ENCODE data around the gene ERGIC1.

The ERGIC1 gene

DNA sequence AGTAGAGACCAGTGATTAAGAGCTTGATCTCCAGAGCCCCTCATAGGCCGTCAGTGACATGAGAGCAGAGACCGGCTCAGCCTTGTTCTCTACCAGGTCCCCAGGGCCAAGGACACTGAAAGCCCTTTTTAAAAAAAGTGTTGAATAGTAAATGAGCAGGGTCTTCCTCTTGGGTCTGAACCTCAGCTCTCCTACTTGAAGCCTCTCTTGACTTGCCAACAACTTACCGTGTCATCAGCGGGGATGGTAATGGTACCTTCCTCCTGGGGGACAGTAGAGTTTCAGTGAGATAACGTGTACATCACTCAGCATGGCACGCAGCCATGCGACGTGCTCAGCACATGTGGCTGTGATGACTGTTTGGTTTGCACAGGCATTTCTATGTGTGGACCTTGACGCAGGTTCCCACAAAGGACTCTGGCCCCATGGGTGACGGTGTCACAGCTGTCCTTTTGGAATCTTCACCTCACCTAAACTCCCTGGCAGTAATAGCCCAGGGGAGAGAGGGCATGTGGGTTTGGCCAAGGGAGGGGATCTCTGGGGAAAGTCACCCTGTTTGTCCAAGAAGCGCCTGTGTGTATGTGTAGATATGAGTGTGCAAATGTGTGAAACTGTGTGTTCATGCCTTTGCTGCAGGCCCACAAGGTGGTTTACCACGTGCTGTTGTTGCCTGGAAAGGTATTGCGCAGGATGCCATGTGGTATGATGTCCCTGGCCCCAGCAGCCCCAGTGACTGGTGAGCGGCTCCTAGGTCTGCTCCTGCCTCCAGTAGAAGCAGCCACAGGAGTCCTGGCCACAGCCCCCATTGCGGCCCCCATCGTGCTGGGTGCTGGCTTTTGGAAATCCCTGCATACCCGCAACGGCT, 18.7 kb downstream of the ERGIC1 start:
- Histone ChIP-seq H3K27me3 (ENCODE audit: control insufficient read depth, low read length) (no peaks in the 10 kb centered on the region), H3F3A (ENCODE audit: control insufficient read depth, insufficient read depth) (no peaks in the 10 kb centered on the region), H3K4me2 (ENCODE audit: low read length) (no peak overlapping the region), H3K79me2 (ENCODE audit: control insufficient read depth, low read length) (peaks cover 53% of the 10 kb centered on the region), H4K20me1 (ENCODE audit: control insufficient read depth, insufficient read depth, low read depth, low read length) (peaks cover 5% of the 10 kb centered on the region; the same call in 1 of the 2 replicates), H3K9me2 (replicated peaks; ENCODE audit: control insufficient read depth, low read length) (no peaks in the 10 kb centered on the region), H3K4me3 (ENCODE audit: low read length) (no peak overlapping the region), H3K36me3 (ENCODE audit: control insufficient read depth, low read length) (no peaks in the 10 kb centered on the region), H3K4me1 (ENCODE audit: control insufficient read depth, low read length) (peaks cover 26% of the 10 kb centered on the region), H3K9me3 (ENCODE audit: control insufficient read depth, insufficient read depth, low read length) (no peaks in the 10 kb centered on the region), H3K27ac (ENCODE audit: low read depth, low read length) (no peak overlapping the region)
- TF ChIP-seq, protein P1, sequence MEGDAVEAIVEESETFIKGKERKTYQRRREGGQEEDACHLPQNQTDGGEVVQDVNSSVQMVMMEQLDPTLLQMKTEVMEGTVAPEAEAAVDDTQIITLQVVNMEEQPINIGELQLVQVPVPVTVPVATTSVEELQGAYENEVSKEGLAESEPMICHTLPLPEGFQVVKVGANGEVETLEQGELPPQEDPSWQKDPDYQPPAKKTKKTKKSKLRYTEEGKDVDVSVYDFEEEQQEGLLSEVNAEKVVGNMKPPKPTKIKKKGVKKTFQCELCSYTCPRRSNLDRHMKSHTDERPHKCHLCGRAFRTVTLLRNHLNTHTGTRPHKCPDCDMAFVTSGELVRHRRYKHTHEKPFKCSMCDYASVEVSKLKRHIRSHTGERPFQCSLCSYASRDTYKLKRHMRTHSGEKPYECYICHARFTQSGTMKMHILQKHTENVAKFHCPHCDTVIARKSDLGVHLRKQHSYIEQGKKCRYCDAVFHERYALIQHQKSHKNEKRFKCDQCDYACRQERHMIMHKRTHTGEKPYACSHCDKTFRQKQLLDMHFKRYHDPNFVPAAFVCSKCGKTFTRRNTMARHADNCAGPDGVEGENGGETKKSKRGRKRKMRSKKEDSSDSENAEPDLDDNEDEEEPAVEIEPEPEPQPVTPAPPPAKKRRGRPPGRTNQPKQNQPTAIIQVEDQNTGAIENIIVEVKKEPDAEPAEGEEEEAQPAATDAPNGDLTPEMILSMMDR (IDR thresholded peaks at IDR 0.05; ENCODE audit: low read depth, low read length, poor library complexity, severe bottlenecking) = no peak
- no peak for TF ChIP-seq EZH2phosphoT487 (IDR thresholded peaks at IDR 0.05; ENCODE audit: borderline replicate concordance, low read length)

DNA sequence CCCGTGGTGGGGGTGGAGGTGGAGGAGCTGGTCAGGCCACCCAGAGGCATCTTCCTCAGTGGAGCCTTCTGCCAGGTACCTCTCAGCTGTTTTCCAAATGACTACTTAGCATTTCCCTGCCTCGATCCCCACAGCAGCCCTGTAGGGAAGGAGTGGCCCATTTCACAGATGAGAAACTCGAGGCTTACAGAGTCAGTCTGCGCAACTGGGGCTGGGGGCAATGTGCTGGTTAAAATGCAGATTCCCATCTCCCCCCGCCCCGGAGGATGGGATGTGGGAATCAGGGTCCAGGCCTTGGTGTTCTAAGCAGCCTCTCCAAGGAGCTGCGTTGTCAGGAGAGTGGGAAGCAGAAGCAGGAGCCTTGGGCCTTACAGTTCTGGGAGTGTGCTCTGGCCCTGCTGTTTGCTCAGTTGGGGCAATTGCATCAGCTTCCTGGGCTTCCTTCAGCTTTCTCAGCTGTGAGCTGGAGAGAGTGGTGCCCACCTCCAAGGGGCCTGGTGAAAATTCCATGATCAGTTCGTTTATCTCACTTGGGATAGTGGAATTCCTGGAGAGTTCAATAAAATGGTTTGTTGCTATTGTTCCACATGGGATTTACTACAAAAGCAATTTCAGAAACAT, 19.4 kb downstream of the ERGIC1 start:
- H3K27ac ChIP-seq (ENCODE audit: low read depth, low read length) = no peak overlapping the region
- no peaks in the 10 kb centered on the region for H3K9me3 ChIP-seq (ENCODE audit: control insufficient read depth, insufficient read depth, low read length)
- peaks cover 23% of the 10 kb centered on the region for H3K4me1 ChIP-seq (ENCODE audit: control insufficient read depth, low read length)
- H3K4me2 ChIP-seq (ENCODE audit: low read length) = no peak overlapping the region
- H3K27me3 ChIP-seq (ENCODE audit: control insufficient read depth, low read length) = no peaks in the 10 kb centered on the region
- no peaks in the 10 kb centered on the region for H3K36me3 ChIP-seq (ENCODE audit: control insufficient read depth, low read length)
- peaks cover 50% of the 10 kb centered on the region for H3K79me2 ChIP-seq (ENCODE audit: control insufficient read depth, low read length)
- TF ChIP-seq EZH2phosphoT487 (IDR thresholded peaks at IDR 0.05; ENCODE audit: borderline replicate concordance, low read length) = no peak
- TF ChIP-seq, protein P1 (IDR thresholded peaks at IDR 0.05; ENCODE audit: low read depth, low read length, poor library complexity, severe bottlenecking) = no peak
- H3K9me2 ChIP-seq (replicated peaks; ENCODE audit: control insufficient read depth, low read length) = no peaks in the 10 kb centered on the region
- no peaks in the 10 kb centered on the region for H3F3A ChIP-seq (ENCODE audit: control insufficient read depth, insufficient read depth)
- H3K4me3 ChIP-seq (ENCODE audit: low read length) = no peak overlapping the region
- peaks cover 5% of the 10 kb centered on the region; the same call in 1 of the 2 replicates for H4K20me1 ChIP-seq (ENCODE audit: control insufficient read depth, insufficient read depth, low read depth, low read length)

DNA sequence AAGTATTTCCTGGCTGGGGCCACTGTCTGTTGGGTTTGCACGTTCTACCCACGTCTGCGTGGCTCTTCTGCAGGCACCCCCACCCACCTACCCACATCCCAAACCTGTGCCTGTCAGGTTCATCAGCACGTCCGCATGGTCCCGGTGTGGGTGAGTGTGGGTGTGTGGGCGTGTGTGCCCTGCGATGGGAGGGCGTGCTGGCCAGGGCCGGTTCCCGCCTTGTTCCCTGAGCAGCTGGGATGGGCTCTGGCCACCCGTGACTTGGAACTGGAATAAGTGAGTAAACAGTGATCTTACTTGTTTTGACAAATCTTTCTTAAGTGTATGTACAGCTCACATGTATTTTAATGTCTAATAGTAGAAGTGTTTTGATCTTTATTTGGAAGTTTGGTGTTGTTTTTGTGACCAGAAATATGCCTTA, 20.4 kb downstream of the ERGIC1 start:
- peaks cover 5% of the 10 kb centered on the region; the same call in 1 of the 2 replicates for H4K20me1 ChIP-seq (ENCODE audit: control insufficient read depth, insufficient read depth, low read depth, low read length)
- no peak overlapping the region for H3K27ac ChIP-seq (ENCODE audit: low read depth, low read length)
- no peaks in the 10 kb centered on the region for H3K36me3 ChIP-seq (ENCODE audit: control insufficient read depth, low read length)
- H3K27me3 ChIP-seq (ENCODE audit: control insufficient read depth, low read length) = no peaks in the 10 kb centered on the region
- no peaks in the 10 kb centered on the region for H3F3A ChIP-seq (ENCODE audit: control insufficient read depth, insufficient read depth)
- peaks cover 43% of the 10 kb centered on the region for H3K79me2 ChIP-seq (ENCODE audit: control insufficient read depth, low read length)
- H3K9me2 ChIP-seq (replicated peaks; ENCODE audit: control insufficient read depth, low read length) = no peaks in the 10 kb centered on the region
- H3K4me1 ChIP-seq (ENCODE audit: control insufficient read depth, low read length) = peaks cover 13% of the 10 kb centered on the region
- TF ChIP-seq, protein P1 (IDR thresholded peaks at IDR 0.05; ENCODE audit: low read depth, low read length, poor library complexity, severe bottlenecking) = no peak
- no peak for TF ChIP-seq EZH2phosphoT487 (IDR thresholded peaks at IDR 0.05; ENCODE audit: borderline replicate concordance, low read length)
- H3K4me2 ChIP-seq (ENCODE audit: low read length) = no peak overlapping the region
- H3K9me3 ChIP-seq (ENCODE audit: control insufficient read depth, insufficient read depth, low read length) = no peaks in the 10 kb centered on the region
- no peak overlapping the region for H3K4me3 ChIP-seq (ENCODE audit: low read length)
